NCI-H146 treated with DMSO at 0.1 percent for 48 hours (cell line): ENCODE measurements around the gene SGPP1.
"Not testable (repeated sequence)": the region's sequence is repeated elsewhere in the genome, so short reads cannot be mapped to it uniquely, and the experiment has no call there.

Experiments
- DNase-seq: peaks from one replicate; lab custom pipeline; 2025; ENCODE audit not compliant: unreplicated experiment; lab: John Stamatoyannopoulos, UW

SGPP1 gene

GRCh38 chr14:63727736-63728728, at the start of gene SGPP1:
Gene SGPP1 (minus strand): TSS chr14:63728065. CDS start chr14:63727944, 121 bp downstream.
- peak; percentile 32 for DNase-seq

GRCh38 chr14:63777024-63777423, 49.2 kb upstream of the SGPP1 start:
- DNase-seq, result no peak

- no peak for DNase-seq
Observed at GRCh38 chr14:63773504-63773903, 45.6 kb upstream of the SGPP1 start.

- DNase-seq, result no peak
Observed at GRCh38 chr14:63770187-63770807, 42.4 kb upstream of the SGPP1 start.

GRCh38 chr14:63766611-63767010, 38.7 kb upstream of the SGPP1 start:
- no peak for DNase-seq

- DNase-seq, result no peak
Observed at GRCh38 chr14:63764620-63765139, 36.8 kb upstream of the SGPP1 start.

- no peak for DNase-seq
Observed at GRCh38 chr14:63764103-63764502, 36.2 kb upstream of the SGPP1 start.

- no peak for DNase-seq
Observed at GRCh38 chr14:63761351-63762117, 33.7 kb upstream of the SGPP1 start.

GRCh38 chr14:63760014-63760413, 32.1 kb upstream of the SGPP1 start:
- no peak for DNase-seq

- DNase-seq, result no peak
Observed at GRCh38 chr14:63759456-63759855, 31.6 kb upstream of the SGPP1 start.

- DNase-seq, result no peak
Observed at GRCh38 chr14:63757211-63757610, 29.3 kb upstream of the SGPP1 start.

- no peak for DNase-seq
Observed at GRCh38 chr14:63752449-63753169, 24.7 kb upstream of the SGPP1 start.

GRCh38 chr14:63751076-63751475, 23.2 kb upstream of the SGPP1 start:
- not testable (repeated sequence) for DNase-seq

- DNase-seq, result no peak
Observed at GRCh38 chr14:63747846-63748245, 20.0 kb upstream of the SGPP1 start.

GRCh38 chr14:63745858-63746425, 18.1 kb upstream of the SGPP1 start:
- DNase-seq, result no peak

GRCh38 chr14:63745272-63745671, 17.4 kb upstream of the SGPP1 start:
- DNase-seq, result no peak

GRCh38 chr14:63737582-63738006, 9.7 kb upstream of the SGPP1 start:
- DNase-seq, result no peak

- DNase-seq, result no peak
Observed at GRCh38 chr14:63735720-63736119, 7.9 kb upstream of the SGPP1 start.

- DNase-seq, result no peak
Observed at GRCh38 chr14:63730659-63731058, 2.8 kb upstream of the SGPP1 start.

GRCh38 chr14:63727231-63727735, 582 bp downstream of the SGPP1 start:
- no peak for DNase-seq
